Caco-2 (cell line): ENCODE data around the gene CCDC116. TPM values are rescaled to one million over a fixed set of nuclear protein-coding genes. Genes with fewer than 3 reads are reported as not detected.

Experiments used
- BruUV-seq: library from RNA; stranded (reverse); fragments of 400-500 nt; replicated peaks from 2 replicates; lab custom pipeline; 2021; lab: Mats Ljungman, UMichigan
- CTCF ChIA-PET: fragments of 300-600 bp; sonication (Branson Sonifier 250); formaldehyde crosslinking; loops from one replicate; lab custom pipeline; 2022; ENCODE audit warnings: antibody characterized with exemption; lab: Charles Lee
- POLR2A ChIA-PET: fragments of 300-600 bp; sonication (Branson Sonifier 250); formaldehyde crosslinking; loops from one replicate; lab custom pipeline; 2022; ENCODE audit warnings: antibody characterized with exemption; lab: Charles Lee
- DNase-seq, 2 experiments: peaks; one replicate each; pipeline versions ENCODE4 v3.0.0 to v3.0.0-alpha.2; 2020 to 2022
- H3K27me3 ChIP-seq: replicated peaks from 2 replicates; pipeline ENCODE4 v1.6.0; 2011; ENCODE audit warnings: low read length; ENCODE audit not compliant: control insufficient read depth, insufficient read depth
- H3K36me3 ChIP-seq: 2 replicates; pipeline ENCODE4 v1.5.1; 2011; ENCODE audit warnings: low read length; ENCODE audit not compliant: control insufficient read depth, insufficient read depth
- H3K4me1 ChIP-seq: fragments of 250-450 bp; sonication (Bioruptor Pico); 2 replicates; pipeline ENCODE4 v1.5.1; 2020; ENCODE audit warnings: mild to moderate bottlenecking
- H3K4me3 ChIP-seq: 2 replicates; pipeline ENCODE4 v1.5.1; 2011; ENCODE audit warnings: low read depth, mild to moderate bottlenecking, control low read depth, low read length
- H3K9me3 ChIP-seq: fragments of 250-450 bp; sonication (Bioruptor Pico); 2 replicates; pipeline ENCODE4 v1.5.1; 2020; ENCODE audit warnings: mild to moderate bottlenecking, moderate library complexity
- H3K27ac Mint-ChIP-seq: one replicate; pipeline ENCODE4 v1.8.0; 2022; ENCODE audit warnings: mixed read lengths; ENCODE audit not compliant: unreplicated experiment
- H3K27me3 Mint-ChIP-seq: one replicate; pipeline ENCODE4 v1.8.0; 2022; ENCODE audit warnings: mixed read lengths; ENCODE audit not compliant: insufficient read depth, unreplicated experiment
- H3K36me3 Mint-ChIP-seq: one replicate; pipeline ENCODE4 v1.8.0; 2022; ENCODE audit warnings: mild to moderate bottlenecking, mixed read lengths; ENCODE audit not compliant: insufficient read depth, unreplicated experiment
- H3K4me1 Mint-ChIP-seq: one replicate; pipeline ENCODE4 v1.8.0; 2022; ENCODE audit warnings: low read depth, mixed read lengths; ENCODE audit not compliant: unreplicated experiment
- H3K4me3 Mint-ChIP-seq: one replicate; pipeline ENCODE4 v1.8.0; 2022; ENCODE audit warnings: mild to moderate bottlenecking, moderate library complexity, mixed read lengths; ENCODE audit not compliant: unreplicated experiment
- H3K9me3 Mint-ChIP-seq: one replicate; pipeline ENCODE4 v1.8.0; 2022; ENCODE audit warnings: mixed read lengths; ENCODE audit not compliant: unreplicated experiment
- intact Hi-C: fragments of 100-400 bp; cut with micrococcal nuclease; formaldehyde crosslinking; loops from one replicate; pipeline ENCODE4 v1.10.0; 2022; ENCODE audit not compliant: unreplicated experiment
- total RNA-seq: library from RNA; stranded (reverse); gene quantifications from 2 replicates; pipeline ENCODE4 v1.2.3, GENCODE V29; 2022
- TF ChIP-seq, protein P1 (sequence below), 2 experiments: fragments of 200-600 bp in 1 of 2; IDR thresholded peaks; 1 replicate in 1 of 2; 2 replicates in 1 of 2; pipeline versions ENCODE4 v1.5.1 to v1.8.0; 2011 to 2022; ENCODE audit warnings: antibody characterized with exemption in 1 of 2, control low read depth in 1 of 2, inconsistent platforms in 1 of 2, low read depth in 1 of 2, low read length in 1 of 2, mild to moderate bottlenecking in 1 of 2, moderate library complexity in 1 of 2; ENCODE audit not compliant: insufficient read depth in 1 of 2, severe bottlenecking in 1 of 2, unreplicated experiment in 1 of 2

CCDC116 gene
- total RNA-seq, 1 experiment from 2014 or later: not detected

DNA sequence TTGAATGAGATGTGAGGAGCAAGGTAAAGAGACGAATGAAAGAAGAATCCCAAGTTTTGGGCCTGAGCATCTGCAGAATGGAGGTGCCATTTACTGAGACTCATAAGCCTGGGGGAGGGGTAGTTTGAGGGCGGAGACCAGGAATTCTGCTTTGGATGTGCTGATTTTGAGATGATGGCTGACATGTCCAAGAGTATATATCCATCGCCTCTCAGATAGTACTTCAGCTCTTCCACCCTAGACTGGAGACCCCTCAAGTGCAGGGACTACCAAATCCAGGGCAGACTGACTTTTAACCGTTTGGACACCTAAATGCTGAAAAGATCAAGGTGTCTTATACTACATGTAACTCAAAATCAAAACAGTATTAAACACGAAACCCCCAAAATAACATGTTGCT, 8.2 kb downstream of the CCDC116 start:
- H3K27me3 Mint-ChIP-seq: no peaks in the 10 kb centered on the region
- peak overlapping the region; percentile 85 for H3K27ac Mint-ChIP-seq
- H3K27me3 ChIP-seq: no peaks in the 10 kb centered on the region

DNA sequence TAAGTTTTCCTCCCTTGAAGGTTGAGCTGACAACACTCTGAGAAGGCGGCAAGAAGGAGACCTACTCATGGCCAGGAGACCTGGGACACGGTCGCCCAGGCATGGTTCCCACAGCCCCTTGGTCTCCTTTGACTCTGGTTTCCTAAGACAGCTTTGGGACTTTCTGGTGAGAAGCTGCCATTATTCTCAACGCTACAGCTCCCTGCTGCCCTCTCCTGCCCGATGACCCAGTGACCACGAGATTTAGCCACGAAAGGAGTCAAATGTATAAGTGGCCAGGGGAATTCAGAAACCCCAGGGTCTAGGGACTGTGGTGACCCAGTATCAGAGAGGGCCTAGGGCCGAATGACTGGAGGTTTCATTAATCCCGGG, 8.8 kb downstream of the CCDC116 start:
- H3K9me3 Mint-ChIP-seq: no peaks in the 10 kb centered on the region
- H3K9me3 ChIP-seq: no peaks in the 10 kb centered on the region
- TF ChIP-seq, protein P1, sequence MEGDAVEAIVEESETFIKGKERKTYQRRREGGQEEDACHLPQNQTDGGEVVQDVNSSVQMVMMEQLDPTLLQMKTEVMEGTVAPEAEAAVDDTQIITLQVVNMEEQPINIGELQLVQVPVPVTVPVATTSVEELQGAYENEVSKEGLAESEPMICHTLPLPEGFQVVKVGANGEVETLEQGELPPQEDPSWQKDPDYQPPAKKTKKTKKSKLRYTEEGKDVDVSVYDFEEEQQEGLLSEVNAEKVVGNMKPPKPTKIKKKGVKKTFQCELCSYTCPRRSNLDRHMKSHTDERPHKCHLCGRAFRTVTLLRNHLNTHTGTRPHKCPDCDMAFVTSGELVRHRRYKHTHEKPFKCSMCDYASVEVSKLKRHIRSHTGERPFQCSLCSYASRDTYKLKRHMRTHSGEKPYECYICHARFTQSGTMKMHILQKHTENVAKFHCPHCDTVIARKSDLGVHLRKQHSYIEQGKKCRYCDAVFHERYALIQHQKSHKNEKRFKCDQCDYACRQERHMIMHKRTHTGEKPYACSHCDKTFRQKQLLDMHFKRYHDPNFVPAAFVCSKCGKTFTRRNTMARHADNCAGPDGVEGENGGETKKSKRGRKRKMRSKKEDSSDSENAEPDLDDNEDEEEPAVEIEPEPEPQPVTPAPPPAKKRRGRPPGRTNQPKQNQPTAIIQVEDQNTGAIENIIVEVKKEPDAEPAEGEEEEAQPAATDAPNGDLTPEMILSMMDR (IDR thresholded peaks at IDR 0.05; ENCODE audit: insufficient read depth in 1 of 2, low read depth in 1 of 2, low read length in 1 of 2, severe bottlenecking in 1 of 2, unreplicated experiment in 1 of 2): peak; percentile 50 to 74
- peak overlapping the region; percentile 85 for H3K27ac Mint-ChIP-seq
- no peaks in the 10 kb centered on the region for H3K27me3 Mint-ChIP-seq
- ChIA-PET POLR2A (interaction anchor here (2.3 to 3.1 kb wide), 3 partner anchors 8 to 12 kb away, joined by 9 to 81 read pairs (median 15); partner anchors contain the start of genes CCDC116 and YDJC), CTCF (interaction anchor here (0.5 to 3.3 kb wide), 14 partner anchors 11 to 48 kb away, joined by 3 to 179 read pairs (median 6); partner anchors contain the start of genes CCDC116, PPIL2 and YDJC)
- no peaks in the 10 kb centered on the region for H3K27me3 ChIP-seq
- peak; percentile 69 to 71 for DNase-seq
- peak overlapping the region; percentile 80 for H3K4me3 Mint-ChIP-seq
- intact Hi-C loops: loop anchor here (1.0 kb wide), 1 partner anchor 11 kb away; the partner anchor contains the start of gene YDJC
- no peaks in the 10 kb centered on the region; the same call in 1 of the 2 replicates for H3K36me3 ChIP-seq
- H3K4me1 ChIP-seq: peaks cover 29% of the 10 kb centered on the region
- peak overlapping the region; percentile 62 for H3K4me3 ChIP-seq
- peaks cover 19% of the 10 kb centered on the region for H3K4me1 Mint-ChIP-seq
- TSS peak; percentile 87 for BruUV-seq
- peaks cover 31% of the 10 kb centered on the region for H3K36me3 Mint-ChIP-seq

More for the DNA sequence above, 8.2 kb downstream of the CCDC116 start:
- TF ChIP-seq, protein P1 (IDR thresholded peaks at IDR 0.05; ENCODE audit: insufficient read depth in 1 of 2, low read depth in 1 of 2, low read length in 1 of 2, severe bottlenecking in 1 of 2, unreplicated experiment in 1 of 2): no peak
- no peaks in the 10 kb centered on the region for H3K9me3 Mint-ChIP-seq
- peak overlapping the region; percentile 80 for H3K4me3 Mint-ChIP-seq
- Histone ChIP-seq H3K4me3 (no peak overlapping the region), H3K4me1 (peaks cover 29% of the 10 kb centered on the region), H3K36me3 (no peaks in the 10 kb centered on the region; the same call in 1 of the 2 replicates), H3K9me3 (no peaks in the 10 kb centered on the region)
- CTCF ChIA-PET: interaction anchor here (0.7 to 3.3 kb wide), 13 partner anchors 10 to 47 kb away, joined by 3 to 179 read pairs (median 7); partner anchors contain the start of genes CCDC116, PPIL2 and YDJC
- POLR2A ChIA-PET: interaction anchor here (2.3 to 3.1 kb wide), 3 partner anchors 8 to 11 kb away, joined by 9 to 81 read pairs (median 15); partner anchors contain the start of genes CCDC116 and YDJC
- no peak for DNase-seq
- BruUV-seq: no TSS peak
- peaks cover 19% of the 10 kb centered on the region for H3K4me1 Mint-ChIP-seq
- H3K36me3 Mint-ChIP-seq: peaks cover 25% of the 10 kb centered on the region
- intact Hi-C loops: loop anchor here (1.0 kb wide), 1 partner anchor 11 kb away; the partner anchor contains the start of gene YDJC

DNA sequence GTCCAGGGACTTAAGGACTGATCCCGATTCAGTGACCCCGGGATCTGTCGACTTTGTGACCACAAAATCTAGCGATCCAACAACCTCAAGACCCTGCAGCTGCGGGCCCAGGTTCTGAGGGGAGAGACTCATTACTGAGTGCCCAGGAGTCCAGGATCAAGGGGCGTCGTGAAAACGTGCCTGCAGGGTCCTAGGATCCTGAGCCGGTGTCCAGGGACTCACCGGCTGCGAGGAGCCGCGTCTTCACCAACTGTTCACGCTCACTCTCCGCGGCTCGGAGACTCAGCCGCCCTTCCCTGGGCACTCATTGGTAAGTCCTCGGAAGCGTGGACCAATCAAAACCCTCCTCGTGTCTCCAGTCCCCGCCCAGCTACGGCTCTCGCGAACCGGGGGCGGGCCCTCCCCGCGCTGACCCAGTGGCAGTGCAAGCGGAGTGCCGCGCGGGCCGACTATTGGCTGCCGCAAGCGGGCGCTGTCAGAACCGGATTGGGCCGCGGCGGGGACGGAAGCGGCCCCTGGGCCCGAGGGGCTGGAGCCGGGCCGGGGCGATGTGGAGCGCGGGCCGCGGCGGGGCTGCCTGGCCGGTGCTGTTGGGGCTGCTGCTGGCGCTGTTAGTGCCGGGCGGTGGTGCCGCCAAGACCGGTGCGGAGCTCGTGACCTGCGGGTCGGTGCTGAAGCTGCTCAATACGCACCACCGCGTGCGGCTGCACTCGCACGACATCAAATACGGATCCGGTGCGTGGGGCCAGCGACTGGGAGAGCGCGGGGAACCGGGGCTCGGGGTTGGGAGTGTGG, 9.4 kb downstream of the CCDC116 start, which contains the start of gene SDF2L1:
Gene SDF2L1, plus strand, starts transcription at position 514 of the 795 bp plus-strand sequence. Its CDS starts 35 bp downstream, at position 549.
- ChIA-PET CTCF (interaction anchor here (0.5 to 3.3 kb wide), 16 partner anchors 8 to 67 kb away, joined by 3 to 179 read pairs (median 6); partner anchors contain the start of genes CCDC116, PPIL2 and YDJC), POLR2A (interaction anchor here (2.3 to 3.1 kb wide), 3 partner anchors 9 to 13 kb away, joined by 9 to 81 read pairs (median 15); partner anchors contain the start of genes CCDC116 and YDJC)
- Mint-ChIP-seq H3K36me3 (peaks cover 37% of the 10 kb centered on the region), H3K27me3 (no peaks in the 10 kb centered on the region), H3K4me3 (peak within 1 kb of the TSS; percentile 80), H3K4me1 (peaks cover 19% of the 10 kb centered on the region), H3K9me3 (no peaks in the 10 kb centered on the region), H3K27ac (peak within 1 kb of the TSS; percentile 85)
- Histone ChIP-seq H3K4me3 (peak within 1 kb of the TSS; percentile 96), H3K4me1 (peaks cover 29% of the 10 kb centered on the region), H3K27me3 (no peaks in the 10 kb centered on the region), H3K9me3 (no peaks in the 10 kb centered on the region), H3K36me3 (no peaks in the 10 kb centered on the region; the same call in 1 of the 2 replicates)
- peak; percentile 98 to 99 for DNase-seq
- TF ChIP-seq, protein P1 (IDR thresholded peaks at IDR 0.05; ENCODE audit: insufficient read depth in 1 of 2, low read depth in 1 of 2, low read length in 1 of 2, severe bottlenecking in 1 of 2, unreplicated experiment in 1 of 2): no peak
- no TSS peak for BruUV-seq
- intact Hi-C loops: loop anchor here (1.0 kb wide), 1 partner anchor 12 kb away; the partner anchor contains the start of gene YDJC
